GM23338 (cell line): Measurements from ENCODE around the gene EGFR. TPM values are rescaled to one million over a fixed set of nuclear protein-coding genes. Genes with fewer than 3 reads are reported as not detected.

ENCODE experiments used
- ATAC-seq: fragments of 200-7000 bp; cut with Tn5 transposase; 3 replicates; pipeline ENCODE4 v1.9.1; 2020
- DNase-seq: peaks from one replicate; pipeline ENCODE4 v3.0.0-alpha.2; 2015; ENCODE audit warnings: low spot score
- H2AFZ ChIP-seq: fragments of 200-600 bp; sonication (generic); 2 replicates; pipeline ENCODE4 v1.8.0; 2016; ENCODE audit warnings: antibody characterized with exemption, mild to moderate bottlenecking, moderate library complexity
- H3F3A ChIP-seq: fragments of 200-600 bp; sonication (generic); replicated peaks from 2 replicates; pipeline ENCODE4 v1.8.0; 2017; ENCODE audit warnings: antibody characterized with exemption, mixed run types, low read depth
- H3K27ac ChIP-seq: fragments of 200-600 bp; sonication (generic); 2 replicates; pipeline ENCODE4 v1.6.1; 2016; ENCODE audit warnings: low read depth
- H3K27me3 ChIP-seq: fragments of 200-600 bp; sonication (generic); 2 replicates; pipeline ENCODE4 v1.8.0; 2016; ENCODE audit warnings: mild to moderate bottlenecking, mixed run types, moderate library complexity; ENCODE audit not compliant: insufficient read depth
- H3K36me3 ChIP-seq: fragments of 200-600 bp; sonication (generic); 2 replicates; pipeline ENCODE4 v1.8.0; 2016; ENCODE audit warnings: mild to moderate bottlenecking; ENCODE audit not compliant: insufficient read depth
- H3K4me1 ChIP-seq: fragments of 200-600 bp; sonication (generic); 2 replicates; pipeline ENCODE4 v1.8.0; 2016; ENCODE audit warnings: mild to moderate bottlenecking, moderate library complexity; ENCODE audit not compliant: insufficient read depth
- H3K4me2 ChIP-seq: fragments of 200-600 bp; sonication (generic); 2 replicates; pipeline ENCODE4 v1.7.1; 2017; ENCODE audit warnings: mixed run types
- H3K4me3 ChIP-seq: fragments of 200-600 bp; sonication (generic); 2 replicates; pipeline ENCODE4 v1.6.1; 2016; ENCODE audit warnings: mixed run types
- H3K79me2 ChIP-seq: fragments of 200-600 bp; sonication (generic); replicated peaks from 2 replicates; pipeline ENCODE4 v1.8.0; 2017; ENCODE audit warnings: mild to moderate bottlenecking; ENCODE audit not compliant: insufficient read depth
- H3K9me2 ChIP-seq: fragments of 200-600 bp; sonication (generic); 2 replicates; pipeline ENCODE4 v1.8.0; 2017; ENCODE audit not compliant: insufficient read depth
- H4K20me1 ChIP-seq: fragments of 200-600 bp; sonication (generic); replicated peaks from 2 replicates; pipeline ENCODE4 v1.8.0; 2017; ENCODE audit warnings: mild to moderate bottlenecking; ENCODE audit not compliant: insufficient read depth
- H3K27ac Mint-ChIP-seq: 2 replicates; pipeline ENCODE4 v1.8.0; 2020; ENCODE audit warnings: inconsistent platforms, mild to moderate bottlenecking, moderate library complexity, mixed read lengths
- H3K27me3 Mint-ChIP-seq: 3 replicates; pipeline ENCODE4 v1.8.0; 2022; ENCODE audit warnings: low read depth, mild to moderate bottlenecking, moderate library complexity, mixed read lengths, inconsistent platforms; ENCODE audit not compliant: insufficient read depth, poor library complexity
- H3K36me3 Mint-ChIP-seq: 3 replicates; pipeline ENCODE4 v1.8.0; 2021; ENCODE audit warnings: low read depth, mild to moderate bottlenecking, inconsistent platforms, moderate library complexity, mixed read lengths
- H3K4me1 Mint-ChIP-seq: 3 replicates; pipeline ENCODE4 v1.8.0; 2020; ENCODE audit warnings: mild to moderate bottlenecking, inconsistent platforms, mixed read lengths
- H3K4me3 Mint-ChIP-seq: 3 replicates; pipeline ENCODE4 v1.8.0; 2021; ENCODE audit warnings: moderate library complexity, mild to moderate bottlenecking, inconsistent platforms, mixed read lengths
- H3K9me3 Mint-ChIP-seq: 3 replicates; pipeline ENCODE4 v1.8.0; 2020; ENCODE audit warnings: moderate library complexity, mild to moderate bottlenecking, inconsistent platforms, mixed read lengths
- EZH2 ChIP-seq: fragments of 200-600 bp; sonication (generic); IDR thresholded peaks from one replicate; pipeline ENCODE4 v1.8.0; 2017; ENCODE audit warnings: antibody characterized with exemption, mild to moderate bottlenecking, low read depth; ENCODE audit not compliant: unreplicated experiment
- EZH2phosphoT487 ChIP-seq: fragments of 200-600 bp; sonication (generic); IDR thresholded peaks from one replicate; pipeline ENCODE4 v1.8.1; 2018; ENCODE audit warnings: antibody characterized with exemption; ENCODE audit not compliant: unreplicated experiment
- NANOG ChIP-seq: IDR thresholded peaks from 2 replicates; pipeline ENCODE4 v1.6.1; 2016; ENCODE audit warnings: antibody characterized with exemption, borderline replicate concordance
- POLR2AphosphoS5 ChIP-seq: IDR thresholded peaks from 2 replicates; pipeline ENCODE4 v1.6.1; 2016; ENCODE audit warnings: antibody characterized with exemption, low read depth
- STAT1 ChIP-seq: IDR thresholded peaks from one replicate; pipeline ENCODE4 v1.6.1; 2016; ENCODE audit warnings: antibody characterized with exemption; ENCODE audit not compliant: unreplicated experiment
- ZNF114 ChIP-seq: fragments of 250-450 bp; sonication (Bioruptor Pico); IDR thresholded peaks from 2 replicates; pipeline ENCODE4 v1.5.0; 2020; ENCODE audit warnings: mild to moderate bottlenecking, moderate library complexity
- ZNF331 ChIP-seq: fragments of 250-450 bp; sonication (Bioruptor Pico); IDR thresholded peaks from 2 replicates; pipeline ENCODE4 v1.5.0; 2020; ENCODE audit warnings: low read depth, mild to moderate bottlenecking, moderate library complexity
- polyA plus RNA-seq: library from polyadenylated mRNA; unstranded; fragments of >200 nt; fragmentation: Nextera tagmentation; extraction: Ambion mirVana; gene quantifications from 2 replicates; pipeline ENCODE4 v1.2.1, GENCODE V29; 2016
- total RNA-seq: library from RNA; depleted of rRNA; stranded (reverse); fragments of >200 nt; shearing (Covaris generic); gene quantifications from 2 replicates; pipeline ENCODE4 v1.2.3, GENCODE V29; 2014
- TF ChIP-seq, protein P1 (sequence below): fragments of 250-450 bp; sonication (Bioruptor Pico); IDR thresholded peaks from 2 replicates; pipeline ENCODE4 v1.5.0; 2020; ENCODE audit warnings: mild to moderate bottlenecking, moderate library complexity
- TF ChIP-seq, protein P2 (sequence below), 2 experiments: fragments of 200-600 bp in 1 of 2; sonication (generic) in 1 of 2; conservative IDR thresholded peaks; 2 replicates each; pipeline versions ENCODE4 v1.5.1 to v1.6.1; 2016 to 2017; ENCODE audit warnings: antibody characterized with exemption in 2 of 2, low read depth in 2 of 2, mild to moderate bottlenecking in 2 of 2, moderate library complexity in 1 of 2

EGFR gene
- total and polyA plus RNA-seq, 2 experiments from 2014 or later: 1.5 to 4.5 TPM

DNA sequence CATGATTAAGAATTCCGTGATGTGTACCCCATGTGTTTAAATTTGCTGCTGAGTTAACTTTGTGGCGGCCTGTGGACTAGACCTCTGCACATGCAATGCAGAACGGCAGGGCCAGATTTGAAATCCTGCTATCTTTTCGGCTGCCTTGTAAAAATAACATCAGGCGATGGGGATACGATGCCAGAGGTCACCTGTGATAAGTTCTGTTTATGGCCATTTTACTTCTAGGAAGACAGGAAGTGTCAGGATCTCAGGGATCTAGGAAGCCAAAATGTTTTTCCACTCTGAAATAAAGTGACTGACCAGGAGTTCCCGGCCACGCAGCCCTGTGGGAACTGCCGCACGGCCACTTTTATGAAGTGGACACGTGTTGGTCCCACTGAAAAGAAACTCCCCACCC is 77.5 kb downstream of the EGFR start (continued):
- TF ChIP-seq, protein P1, sequence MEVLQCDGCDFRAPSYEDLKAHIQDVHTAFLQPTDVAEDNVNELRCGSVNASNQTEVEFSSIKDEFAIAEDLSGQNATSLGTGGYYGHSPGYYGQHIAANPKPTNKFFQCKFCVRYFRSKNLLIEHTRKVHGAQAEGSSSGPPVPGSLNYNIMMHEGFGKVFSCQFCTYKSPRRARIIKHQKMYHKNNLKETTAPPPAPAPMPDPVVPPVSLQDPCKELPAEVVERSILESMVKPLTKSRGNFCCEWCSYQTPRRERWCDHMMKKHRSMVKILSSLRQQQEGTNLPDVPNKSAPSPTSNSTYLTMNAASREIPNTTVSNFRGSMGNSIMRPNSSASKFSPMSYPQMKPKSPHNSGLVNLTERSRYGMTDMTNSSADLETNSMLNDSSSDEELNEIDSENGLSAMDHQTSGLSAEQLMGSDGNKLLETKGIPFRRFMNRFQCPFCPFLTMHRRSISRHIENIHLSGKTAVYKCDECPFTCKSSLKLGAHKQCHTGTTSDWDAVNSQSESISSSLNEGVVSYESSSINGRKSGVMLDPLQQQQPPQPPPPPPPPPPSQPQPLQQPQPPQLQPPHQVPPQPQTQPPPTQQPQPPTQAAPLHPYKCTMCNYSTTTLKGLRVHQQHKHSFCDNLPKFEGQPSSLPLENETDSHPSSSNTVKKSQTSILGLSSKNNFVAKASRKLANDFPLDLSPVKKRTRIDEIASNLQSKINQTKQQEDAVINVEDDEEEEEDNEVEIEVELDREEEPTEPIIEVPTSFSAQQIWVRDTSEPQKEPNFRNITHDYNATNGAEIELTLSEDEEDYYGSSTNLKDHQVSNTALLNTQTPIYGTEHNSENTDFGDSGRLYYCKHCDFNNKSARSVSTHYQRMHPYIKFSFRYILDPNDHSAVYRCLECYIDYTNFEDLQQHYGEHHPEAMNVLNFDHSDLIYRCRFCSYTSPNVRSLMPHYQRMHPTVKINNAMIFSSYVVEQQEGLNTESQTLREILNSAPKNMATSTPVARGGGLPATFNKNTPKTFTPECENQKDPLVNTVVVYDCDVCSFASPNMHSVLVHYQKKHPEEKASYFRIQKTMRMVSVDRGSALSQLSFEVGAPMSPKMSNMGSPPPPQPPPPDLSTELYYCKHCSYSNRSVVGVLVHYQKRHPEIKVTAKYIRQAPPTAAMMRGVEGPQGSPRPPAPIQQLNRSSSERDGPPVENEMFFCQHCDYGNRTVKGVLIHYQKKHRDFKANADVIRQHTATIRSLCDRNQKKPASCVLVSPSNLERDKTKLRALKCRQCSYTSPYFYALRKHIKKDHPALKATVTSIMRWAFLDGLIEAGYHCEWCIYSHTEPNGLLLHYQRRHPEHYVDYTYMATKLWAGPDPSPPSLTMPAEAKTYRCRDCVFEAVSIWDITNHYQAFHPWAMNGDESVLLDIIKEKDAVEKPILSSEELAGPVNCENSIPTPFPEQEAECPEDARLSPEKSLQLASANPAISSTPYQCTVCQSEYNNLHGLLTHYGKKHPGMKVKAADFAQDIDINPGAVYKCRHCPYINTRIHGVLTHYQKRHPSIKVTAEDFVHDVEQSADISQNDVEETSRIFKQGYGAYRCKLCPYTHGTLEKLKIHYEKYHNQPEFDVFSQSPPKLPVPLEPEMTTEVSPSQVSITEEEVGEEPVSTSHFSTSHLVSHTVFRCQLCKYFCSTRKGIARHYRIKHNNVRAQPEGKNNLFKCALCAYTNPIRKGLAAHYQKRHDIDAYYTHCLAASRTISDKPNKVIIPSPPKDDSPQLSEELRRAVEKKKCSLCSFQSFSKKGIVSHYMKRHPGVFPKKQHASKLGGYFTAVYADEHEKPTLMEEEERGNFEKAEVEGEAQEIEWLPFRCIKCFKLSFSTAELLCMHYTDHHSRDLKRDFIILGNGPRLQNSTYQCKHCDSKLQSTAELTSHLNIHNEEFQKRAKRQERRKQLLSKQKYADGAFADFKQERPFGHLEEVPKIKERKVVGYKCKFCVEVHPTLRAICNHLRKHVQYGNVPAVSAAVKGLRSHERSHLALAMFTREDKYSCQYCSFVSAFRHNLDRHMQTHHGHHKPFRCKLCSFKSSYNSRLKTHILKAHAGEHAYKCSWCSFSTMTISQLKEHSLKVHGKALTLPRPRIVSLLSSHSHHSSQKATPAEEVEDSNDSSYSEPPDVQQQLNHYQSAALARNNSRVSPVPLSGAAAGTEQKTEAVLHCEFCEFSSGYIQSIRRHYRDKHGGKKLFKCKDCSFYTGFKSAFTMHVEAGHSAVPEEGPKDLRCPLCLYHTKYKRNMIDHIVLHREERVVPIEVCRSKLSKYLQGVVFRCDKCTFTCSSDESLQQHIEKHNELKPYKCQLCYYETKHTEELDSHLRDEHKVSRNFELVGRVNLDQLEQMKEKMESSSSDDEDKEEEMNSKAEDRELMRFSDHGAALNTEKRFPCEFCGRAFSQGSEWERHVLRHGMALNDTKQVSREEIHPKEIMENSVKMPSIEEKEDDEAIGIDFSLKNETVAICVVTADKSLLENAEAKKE (CRISPR knock-in tag): no peak
- TF ChIP-seq NANOG (no peak), ZNF331 (CRISPR knock-in tag) (no peak), POLR2AphosphoS5 (no peak), EZH2phosphoT487 (no peak), STAT1 (no peak), ZNF114 (CRISPR knock-in tag) (no peak)

DNA sequence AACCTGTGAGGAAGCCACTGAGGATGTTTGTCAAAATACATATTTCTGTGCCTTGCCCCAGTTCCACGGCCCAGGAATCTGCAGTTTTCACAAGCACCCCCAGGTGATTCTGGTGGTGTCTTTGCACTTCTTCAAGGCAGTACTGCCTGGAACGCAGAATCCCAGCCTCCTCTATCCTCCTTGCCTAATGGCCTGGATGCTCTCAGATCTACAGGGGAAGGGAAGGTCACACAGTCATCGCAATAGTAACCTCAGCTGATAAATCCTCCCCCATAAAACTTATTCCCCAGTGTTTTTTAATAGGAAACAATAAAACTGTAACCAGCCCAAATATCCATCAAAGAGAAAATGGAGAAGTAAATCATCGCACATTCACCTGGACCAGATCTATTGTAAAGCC is 78.3 kb downstream of the EGFR start:
- H3K36me3 ChIP-seq: no peaks in the 10 kb centered on the region
- H3K27me3 ChIP-seq: no peaks in the 10 kb centered on the region
- H4K20me1 ChIP-seq: no peaks in the 10 kb centered on the region
- no peak overlapping the region for H3K4me3 ChIP-seq
- H3K9me3 Mint-ChIP-seq: no peaks in the 10 kb centered on the region
- H3K36me3 Mint-ChIP-seq: no peaks in the 10 kb centered on the region
- H3K27ac ChIP-seq: no peak overlapping the region
- no peaks in the 10 kb centered on the region for H3K79me2 ChIP-seq
- no peaks in the 10 kb centered on the region for H3F3A ChIP-seq
- peaks cover 30% of the 10 kb centered on the region for H3K4me1 Mint-ChIP-seq
- DNase-seq: no peak
- no peak overlapping the region for H3K27ac Mint-ChIP-seq
- H3K27me3 Mint-ChIP-seq: peaks cover 2% of the 10 kb centered on the region
- no peaks in the 10 kb centered on the region for H3K9me2 ChIP-seq
- H2AFZ ChIP-seq: no peak overlapping the region
- ATAC-seq: no peak
- H3K4me1 ChIP-seq: peaks cover 16% of the 10 kb centered on the region; the same call in 1 of the 2 replicates
- H3K4me3 Mint-ChIP-seq: no peak overlapping the region
- no peak overlapping the region for H3K4me2 ChIP-seq
- TF ChIP-seq, protein P1 (CRISPR knock-in tag): no peak
- no peak for TF ChIP-seq EZH2
- TF ChIP-seq EZH2phosphoT487: no peak
- TF ChIP-seq, protein P2, sequence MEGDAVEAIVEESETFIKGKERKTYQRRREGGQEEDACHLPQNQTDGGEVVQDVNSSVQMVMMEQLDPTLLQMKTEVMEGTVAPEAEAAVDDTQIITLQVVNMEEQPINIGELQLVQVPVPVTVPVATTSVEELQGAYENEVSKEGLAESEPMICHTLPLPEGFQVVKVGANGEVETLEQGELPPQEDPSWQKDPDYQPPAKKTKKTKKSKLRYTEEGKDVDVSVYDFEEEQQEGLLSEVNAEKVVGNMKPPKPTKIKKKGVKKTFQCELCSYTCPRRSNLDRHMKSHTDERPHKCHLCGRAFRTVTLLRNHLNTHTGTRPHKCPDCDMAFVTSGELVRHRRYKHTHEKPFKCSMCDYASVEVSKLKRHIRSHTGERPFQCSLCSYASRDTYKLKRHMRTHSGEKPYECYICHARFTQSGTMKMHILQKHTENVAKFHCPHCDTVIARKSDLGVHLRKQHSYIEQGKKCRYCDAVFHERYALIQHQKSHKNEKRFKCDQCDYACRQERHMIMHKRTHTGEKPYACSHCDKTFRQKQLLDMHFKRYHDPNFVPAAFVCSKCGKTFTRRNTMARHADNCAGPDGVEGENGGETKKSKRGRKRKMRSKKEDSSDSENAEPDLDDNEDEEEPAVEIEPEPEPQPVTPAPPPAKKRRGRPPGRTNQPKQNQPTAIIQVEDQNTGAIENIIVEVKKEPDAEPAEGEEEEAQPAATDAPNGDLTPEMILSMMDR (conservative IDR thresholded peaks at IDR 0.05; ENCODE audit: low read depth in 2 of 2): no peak
- no peak for TF ChIP-seq NANOG
